Erythroblast (primary cell): ENCODE data around the gene DNAJC1.

Experiments
- GATA1 ChIP-seq: IDR thresholded peaks from 2 replicates; pipeline ENCODE4 v1.6.1; 2011; ENCODE audit warnings: low read depth, mild to moderate bottlenecking, control low read depth, low read length, moderate library complexity
- POLR2A ChIP-seq: IDR thresholded peaks from 2 replicates; pipeline ENCODE4 v1.6.1; 2011; ENCODE audit warnings: mild to moderate bottlenecking, low read length

GRCh38 chr10:21771219-21771618 lies 232.3 kb downstream of the DNAJC1 start:
- TF ChIP-seq POLR2A (no peak), GATA1 (no peak)
